BJ (cell line): ENCODE measurements around the gene XDH. TPM values are rescaled to one million over a fixed set of nuclear protein-coding genes. Genes with fewer than 3 reads are reported as not detected.

Experiments used
- CTCF ChIA-PET: fragments of 350-600 bp; formaldehyde crosslinking; extraction: SDS; loops from one replicate; lab custom pipeline; 2021; ENCODE audit warnings: antibody characterized with exemption, inconsistent platforms; lab: Yijun Ruan, JAX
- POLR2A ChIA-PET: fragments of 300-600 bp; sonication (Branson Sonifier 250); formaldehyde crosslinking; extraction: SDS; loops from one replicate; lab custom pipeline; 2021; ENCODE audit warnings: antibody characterized with exemption; lab: Charles Lee
- DNase-seq: peaks from one replicate; pipeline ENCODE4 v3.0.0-alpha.2; 2011; ENCODE audit warnings: low read depth
- H3K27me3 ChIP-seq: 2 replicates; pipeline ENCODE4 v1.6.0; 2011; ENCODE audit warnings: low read length; ENCODE audit not compliant: control insufficient read depth, insufficient read depth
- H3K36me3 ChIP-seq: 2 replicates; pipeline ENCODE4 v1.5.1; 2011; ENCODE audit warnings: low read length; ENCODE audit not compliant: control insufficient read depth, insufficient read depth
- H3K4me3 ChIP-seq: 2 replicates; pipeline ENCODE4 v1.5.1; 2011; ENCODE audit warnings: low read depth, mild to moderate bottlenecking, control low read depth, low read length
- CTCF ChIP-seq: IDR thresholded peaks from 2 replicates; pipeline ENCODE4 v1.5.1; 2011; ENCODE audit warnings: low read depth, mild to moderate bottlenecking, control low read depth, inconsistent platforms, low read length, moderate library complexity; ENCODE audit not compliant: insufficient read depth
- polyA plus RNA-seq: library from polyadenylated mRNA; depleted of rRNA; stranded (reverse); fragments of >200 nt; gene quantifications from 2 replicates; pipeline ENCODE4 v1.2.3, GENCODE V29; 2011

The XDH gene
- polyA plus RNA-seq, 1 experiment: 0.69 TPM

- H3K27me3 ChIP-seq: no peaks in the 10 kb centered on the region
- H3K4me3 ChIP-seq: no peak overlapping the region
- ChIA-PET CTCF (interaction anchor here (2.3 kb wide), 1 partner anchor 82 kb away, joined by 8 read pairs; no protein-coding TSS in a partner anchor), POLR2A (no interaction called here)
- H3K36me3 ChIP-seq: no peaks in the 10 kb centered on the region
- DNase-seq: peak; percentile 82
- no peak for TF ChIP-seq CTCF
These were observed 879 bp upstream of the XDH start for GRCh38 chr2:31415421-31415820.

- DNase-seq: no peak
- TF ChIP-seq CTCF: no peak
- Histone ChIP-seq H3K27me3 (no peaks in the 10 kb centered on the region), H3K4me3 (no peak overlapping the region), H3K36me3 (no peaks in the 10 kb centered on the region)
- ChIA-PET POLR2A (interaction anchor here (0.6 kb wide), 1 partner anchor 26 kb away, joined by 7 read pairs; no protein-coding TSS in a partner anchor), CTCF (interaction anchor here (1.0 to 3.5 kb wide), 4 partner anchors 12 to 315 kb away, joined by 3 to 17 read pairs (median 4); no protein-coding TSS in a partner anchor)
These were observed 536 bp downstream of the XDH start for GRCh38 chr2:31413862-31414550.

GRCh38 chr2:31413025-31413424 is 1.5 kb downstream of the XDH start:
- ChIA-PET CTCF (interaction anchor here (0.9 to 3.5 kb wide), 3 partner anchors 11 to 110 kb away, joined by 4 to 17 read pairs (median 4); no protein-coding TSS in a partner anchor), POLR2A (no interaction called here)
- H3K27me3 ChIP-seq: no peaks in the 10 kb centered on the region
- H3K36me3 ChIP-seq: no peaks in the 10 kb centered on the region
- peak; percentile 46 for DNase-seq
- no peak for TF ChIP-seq CTCF
- no peak overlapping the region for H3K4me3 ChIP-seq

GRCh38 chr2:31411771-31412170 is 2.8 kb downstream of the XDH start:
- no peak for DNase-seq
- no peak overlapping the region for H3K4me3 ChIP-seq
- ChIA-PET POLR2A (no interaction called here), CTCF (interaction anchor here (3.5 kb wide), 1 partner anchor 10 kb away, joined by 17 read pairs; no protein-coding TSS in a partner anchor)
- TF ChIP-seq CTCF: no peak
- H3K27me3 ChIP-seq: no peaks in the 10 kb centered on the region
- H3K36me3 ChIP-seq: no peaks in the 10 kb centered on the region

- Histone ChIP-seq H3K4me3 (no peak overlapping the region), H3K36me3 (no peaks in the 10 kb centered on the region), H3K27me3 (no peaks in the 10 kb centered on the region)
- TF ChIP-seq CTCF: no peak
- ChIA-PET CTCF (interaction anchor here (0.6 kb wide), 1 partner anchor 630 kb away, joined by 3 read pairs; no protein-coding TSS in a partner anchor), POLR2A (no interaction called here)
- no peak for DNase-seq
These were observed 7.8 kb downstream of the XDH start for GRCh38 chr2:31406593-31407385.
